Neuronal stem cell (in vitro differentiated cells): ENCODE measurements around the gene UGT1A1.
A peak's percentile ranks its signal among the peaks of the same experiment; 100 is the strongest.

Experiments used
- DNase-seq: peaks from one replicate; pipeline ENCODE4 v3.0.0-alpha.2; 2013; ENCODE audit warnings: low spot score
- H2AFZ ChIP-seq: one replicate; pipeline ENCODE4 v1.6.1; 2013; ENCODE audit warnings: mild to moderate bottlenecking, low read length, inconsistent platforms
- H2AK5ac ChIP-seq: 2 replicates; pipeline ENCODE4 v1.6.1; 2013; ENCODE audit warnings: low read depth, mild to moderate bottlenecking, inconsistent platforms, low read length, moderate library complexity, mixed read lengths
- H2BK120ac ChIP-seq: 2 replicates; pipeline ENCODE4 v1.6.1; 2013; ENCODE audit warnings: low read depth, mild to moderate bottlenecking, inconsistent platforms, low read length, moderate library complexity, mixed read lengths
- H2BK12ac ChIP-seq: one replicate; pipeline ENCODE4 v1.6.1; 2013; ENCODE audit warnings: low read length, inconsistent platforms
- H2BK15ac ChIP-seq: 2 replicates; pipeline ENCODE4 v1.6.1; 2013; ENCODE audit warnings: mild to moderate bottlenecking, low read length, inconsistent platforms, mixed read lengths
- H2BK5ac ChIP-seq: one replicate; pipeline ENCODE4 v1.6.1; 2013; ENCODE audit warnings: inconsistent platforms, mild to moderate bottlenecking, low read length, moderate library complexity
- H3K14ac ChIP-seq: one replicate; pipeline ENCODE4 v1.6.1; 2013; ENCODE audit warnings: low read length, inconsistent platforms
- H3K18ac ChIP-seq: 2 replicates; pipeline ENCODE4 v1.6.1; 2013; ENCODE audit warnings: low read length, inconsistent platforms
- H3K23ac ChIP-seq: 2 replicates; pipeline ENCODE4 v1.6.1; 2013; ENCODE audit warnings: low read depth, mild to moderate bottlenecking, mixed read lengths, low read length, inconsistent platforms; ENCODE audit not compliant: poor library complexity
- H3K27ac ChIP-seq: replicated peaks from 3 replicates; pipeline ENCODE4 v1.5.1; 2013; ENCODE audit warnings: low read length, inconsistent platforms
- H3K27me3 ChIP-seq, 3 experiments: 2 replicates each; pipeline ENCODE4 v1.6.1; 2013; ENCODE audit warnings: low read length in 3 of 3, mild to moderate bottlenecking in 2 of 3, inconsistent platforms in 1 of 3, low read depth in 1 of 3, mixed read lengths in 1 of 3, moderate library complexity in 1 of 3; ENCODE audit not compliant: control insufficient read depth in 3 of 3, insufficient read depth in 3 of 3
- H3K36me3 ChIP-seq, 2 donors: replicated peaks in 1 of 2; 2 replicates each; pipeline ENCODE4 v1.6.1; 2013; ENCODE audit warnings: low read length in 2 of 2; ENCODE audit not compliant: control insufficient read depth in 2 of 2, insufficient read depth in 2 of 2
- H3K4ac ChIP-seq: 2 replicates; pipeline ENCODE4 v1.6.1; 2013; ENCODE audit warnings: inconsistent platforms, mild to moderate bottlenecking, low read length, moderate library complexity
- H3K4me1 ChIP-seq, 2 donors: 1 replicate in 1 of 2; 2 replicates in 1 of 2; pipeline ENCODE4 v1.6.1; 2013; ENCODE audit warnings: low read length in 2 of 2, low read depth in 1 of 2; ENCODE audit not compliant: control insufficient read depth in 2 of 2, insufficient read depth in 1 of 2
- H3K4me2 ChIP-seq: one replicate; pipeline ENCODE4 v1.6.1; 2013; ENCODE audit warnings: mild to moderate bottlenecking, low read length, inconsistent platforms; ENCODE audit not compliant: insufficient read depth, poor library complexity, severe bottlenecking
- H3K4me3 ChIP-seq, 2 donors: 2 replicates each; pipeline ENCODE4 v1.5.1; 2013; ENCODE audit warnings: low read length in 2 of 2, mild to moderate bottlenecking in 2 of 2, inconsistent platforms in 1 of 2, moderate library complexity in 1 of 2
- H3K79me1 ChIP-seq: one replicate; pipeline ENCODE4 v1.6.1; 2013; ENCODE audit warnings: low read depth, mild to moderate bottlenecking, inconsistent platforms, low read length, moderate library complexity
- H3K9ac ChIP-seq: one replicate; pipeline ENCODE4 v1.6.1; 2013; ENCODE audit warnings: mild to moderate bottlenecking, low read depth, low read length, inconsistent platforms; ENCODE audit not compliant: poor library complexity
- H3K9me3 ChIP-seq, 2 donors: replicated peaks in 1 of 2; 2 replicates each; pipeline versions ENCODE3 to v1.6.1; 2013; ENCODE audit warnings: low read length in 2 of 2, mild to moderate bottlenecking in 2 of 2, inconsistent platforms in 1 of 2, low read depth in 1 of 2, mixed read lengths in 1 of 2, moderate library complexity in 1 of 2; ENCODE audit not compliant: control insufficient read depth in 2 of 2, insufficient read depth in 1 of 2
- H4K8ac ChIP-seq: one replicate; pipeline ENCODE4 v1.6.1; 2013; ENCODE audit warnings: low read depth, mild to moderate bottlenecking, inconsistent platforms, low read length, moderate library complexity
- H4K91ac ChIP-seq: one replicate; pipeline ENCODE4 v1.6.1; 2013; ENCODE audit warnings: low read length, low read depth, mild to moderate bottlenecking, inconsistent platforms; ENCODE audit not compliant: poor library complexity
- WGBS, 2 donors: extraction: QIAGEN DNeasy Blood & Tissue Kit; methylation state at CpG; one replicate each; pipeline ENCODE4 v1.1.7; 2013; ENCODE audit warnings: missing lambda C conversion rate in 2 of 2, mixed read lengths in 1 of 2; ENCODE audit not compliant: insufficient read length in 2 of 2, insufficient replicate concordance in 1 of 2; ENCODE audit errors: extremely low coverage in 2 of 2; 5-methylcytosine and 5-hydroxymethylcytosine counted together

The UGT1A1 gene

GRCh38 chr2:233780771-233781170 lies 20.7 kb downstream of the UGT1A1 start:
- no peak overlapping the region for H3K9ac ChIP-seq
- no peak overlapping the region for H2BK5ac ChIP-seq
- H4K91ac ChIP-seq, result no peak overlapping the region
- no peaks in the 10 kb centered on the region for H3K79me1 ChIP-seq
- DNase-seq, result no peak
- H3K9me3 ChIP-seq, result peaks cover 4% of the 10 kb centered on the region in 2 donors
- H2BK120ac ChIP-seq, result no peak overlapping the region
- no peak overlapping the region for H2BK12ac ChIP-seq
- H2AFZ ChIP-seq, result no peak overlapping the region
- WGBS, 2 donors, result 100% methylated on average over 1 of the region's 4 CpGs; no CpG with 5 or more reads in 1 of the 2 donors
- no peak overlapping the region for H2AK5ac ChIP-seq
- H3K23ac ChIP-seq, result no peak overlapping the region
- no peak overlapping the region for H3K27ac ChIP-seq
- H3K14ac ChIP-seq, result no peak overlapping the region
- H3K27me3 ChIP-seq, result peaks cover 0 to 2% (median 0%) of the 10 kb centered on the region in 3 experiments
- no peak overlapping the region for H3K18ac ChIP-seq
- no peak overlapping the region for H3K4me3 ChIP-seq
- no peaks in the 10 kb centered on the region for H3K36me3 ChIP-seq
- no peaks in the 10 kb centered on the region for H3K4me1 ChIP-seq
- H4K8ac ChIP-seq, result no peak overlapping the region
- H3K4me2 ChIP-seq, result no peak overlapping the region
- H2BK15ac ChIP-seq, result no peak overlapping the region
- no peak overlapping the region for H3K4ac ChIP-seq

- peaks cover 0 to 2% (median 0%) of the 10 kb centered on the region in 3 experiments for H3K27me3 ChIP-seq
- H3K4me2 ChIP-seq, result no peak overlapping the region
- peaks cover 0 to 1% of the 10 kb centered on the region in 2 donors for H3K9me3 ChIP-seq
- H2BK12ac ChIP-seq, result no peak overlapping the region
- no peak overlapping the region for H3K9ac ChIP-seq
- no peaks in the 10 kb centered on the region for H3K4me1 ChIP-seq
- H2AFZ ChIP-seq, result no peak overlapping the region
- no CpG with 5 or more reads among the region's 7 CpGs for WGBS, 2 donors
- H3K14ac ChIP-seq, result no peak overlapping the region
- no peak overlapping the region for H3K18ac ChIP-seq
- no peak overlapping the region for H3K4me3 ChIP-seq
- H3K79me1 ChIP-seq, result no peaks in the 10 kb centered on the region
- H2BK15ac ChIP-seq, result no peak overlapping the region
- no peak overlapping the region for H2AK5ac ChIP-seq
- no peak overlapping the region for H2BK120ac ChIP-seq
- no peak overlapping the region for H3K27ac ChIP-seq
- H4K8ac ChIP-seq, result no peak overlapping the region
- no peak overlapping the region for H3K4ac ChIP-seq
- no peak overlapping the region for H4K91ac ChIP-seq
- H2BK5ac ChIP-seq, result no peak overlapping the region
- DNase-seq, result no peak
- H3K36me3 ChIP-seq, result no peaks in the 10 kb centered on the region
- no peak overlapping the region for H3K23ac ChIP-seq
Measured at GRCh38 chr2:233789554-233789953, 29.5 kb downstream of the UGT1A1 start.

- H2AK5ac ChIP-seq, result no peak overlapping the region
- H3K14ac ChIP-seq, result no peak overlapping the region
- H4K8ac ChIP-seq, result no peak overlapping the region
- H3K4me1 ChIP-seq, result no peaks in the 10 kb centered on the region
- H2AFZ ChIP-seq, result no peak overlapping the region
- H3K23ac ChIP-seq, result no peak overlapping the region
- H4K91ac ChIP-seq, result no peak overlapping the region
- H3K9me3 ChIP-seq, result no peaks in the 10 kb centered on the region
- no peak overlapping the region for H3K27ac ChIP-seq
- no peak overlapping the region for H3K18ac ChIP-seq
- no peak overlapping the region for H3K4me3 ChIP-seq
- no peak for DNase-seq
- H3K9ac ChIP-seq, result peak overlapping the region; percentile 3
- no peak overlapping the region for H3K4me2 ChIP-seq
- no peaks in the 10 kb centered on the region for H3K79me1 ChIP-seq
- H3K4ac ChIP-seq, result no peak overlapping the region
- H3K36me3 ChIP-seq, result no peaks in the 10 kb centered on the region
- H2BK15ac ChIP-seq, result peak overlapping the region; percentile 27
- no CpG with 5 or more reads among the region's 18 CpGs for WGBS, 2 donors
- no peak overlapping the region for H2BK120ac ChIP-seq
- peaks cover 0 to 3% (median 0%) of the 10 kb centered on the region in 3 experiments for H3K27me3 ChIP-seq
- no peak overlapping the region for H2BK12ac ChIP-seq
- H2BK5ac ChIP-seq, result no peak overlapping the region
Measured at GRCh38 chr2:233791151-233791882, 31.2 kb downstream of the UGT1A1 start.

- H3K27ac ChIP-seq, result no peak overlapping the region
- no peaks in the 10 kb centered on the region for H3K4me1 ChIP-seq
- no peak overlapping the region for H3K4me3 ChIP-seq
- H3K23ac ChIP-seq, result no peak overlapping the region
- H3K14ac ChIP-seq, result no peak overlapping the region
- no peak overlapping the region for H2BK5ac ChIP-seq
- H2AFZ ChIP-seq, result no peak overlapping the region
- WGBS, 2 donors, result no CpG with 5 or more reads among the region's 9 CpGs
- no peaks in the 10 kb centered on the region for H3K9me3 ChIP-seq
- no peak overlapping the region for H2AK5ac ChIP-seq
- DNase-seq, result no peak
- H3K4ac ChIP-seq, result no peak overlapping the region
- H3K79me1 ChIP-seq, result no peaks in the 10 kb centered on the region
- H2BK15ac ChIP-seq, result no peak overlapping the region
- H2BK120ac ChIP-seq, result no peak overlapping the region
- H4K8ac ChIP-seq, result no peak overlapping the region
- no peak overlapping the region for H3K9ac ChIP-seq
- peaks cover 0 to 3% (median 0%) of the 10 kb centered on the region in 3 experiments for H3K27me3 ChIP-seq
- H4K91ac ChIP-seq, result no peak overlapping the region
- no peak overlapping the region for H2BK12ac ChIP-seq
- no peak overlapping the region for H3K18ac ChIP-seq
- H3K36me3 ChIP-seq, result no peaks in the 10 kb centered on the region
- H3K4me2 ChIP-seq, result peak overlapping the region; percentile 11
Measured at GRCh38 chr2:233791883-233792329, 31.8 kb downstream of the UGT1A1 start.
